GM18873 (cell line): Measurements from ENCODE around the gene DPYSL4.

Experiments used
- ATAC-seq: cut with Tn5 transposase; IDR thresholded peaks from one replicate; pipeline ENCODE4 v1.9.1; 2021; ENCODE audit warnings: mild to moderate bottlenecking, moderate library complexity, moderate number of reproducible peaks; ENCODE audit not compliant: unreplicated experiment, low FRiP score

Gene DPYSL4

DNA sequence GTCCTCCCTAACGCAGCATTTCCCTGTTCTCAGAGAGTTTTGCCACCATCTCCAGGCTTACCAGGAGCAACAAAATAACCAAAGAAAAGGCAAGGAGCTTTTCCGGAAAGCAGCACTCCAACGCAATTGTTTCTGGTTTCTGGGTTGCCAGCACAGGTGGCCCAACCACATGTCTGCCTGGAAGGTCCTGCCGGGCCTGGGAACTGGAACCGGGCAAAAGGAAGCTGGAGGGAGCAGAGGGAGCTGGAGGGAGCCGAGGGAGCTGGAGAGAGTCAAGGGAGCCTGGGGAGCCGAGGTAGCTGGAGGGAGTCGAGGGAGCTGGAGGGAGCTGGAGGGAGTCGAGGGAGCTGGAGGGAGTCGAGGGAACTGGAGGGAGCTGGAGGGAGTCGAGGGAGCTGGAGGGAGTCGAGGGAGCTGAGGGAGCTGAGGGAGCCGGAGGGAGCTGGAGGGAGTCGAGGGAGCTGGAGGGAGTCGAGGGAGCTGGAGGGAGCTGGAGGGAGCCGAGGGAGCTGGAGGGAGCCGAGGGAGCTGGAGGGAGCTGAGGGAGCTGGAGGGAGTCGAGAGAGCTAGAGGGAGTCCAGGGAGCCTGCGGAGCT, 66.4 kb downstream of the DPYSL4 start:
- ATAC-seq: no peak

DNA sequence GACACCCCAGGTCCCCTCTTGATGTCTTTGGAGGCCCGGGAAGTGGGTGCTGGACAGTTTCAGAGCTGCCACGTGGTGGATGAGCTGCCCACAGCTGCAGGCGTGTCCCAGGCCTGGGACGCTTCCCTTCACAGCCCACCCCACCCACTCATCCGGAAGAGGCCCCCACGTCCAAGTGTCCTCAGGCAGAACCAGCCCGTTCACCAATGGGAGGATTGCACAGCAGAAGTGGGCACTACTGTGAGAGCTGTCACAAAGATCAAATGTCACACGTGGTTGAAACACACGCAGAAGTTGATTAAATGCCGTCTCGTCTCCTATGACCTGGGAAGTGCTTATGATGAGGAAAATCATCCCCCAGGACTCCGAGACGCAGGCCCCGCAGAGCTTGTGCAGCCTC, 68.1 kb downstream of the DPYSL4 start:
- no peak for ATAC-seq
